AML-193 (cell line): ENCODE data around the gene ADCY2.

Experiments
- DNase-seq, 2 experiments: peaks; one replicate each; lab custom pipeline; 2025; lab: John Stamatoyannopoulos, UW

The ADCY2 gene

DNA sequence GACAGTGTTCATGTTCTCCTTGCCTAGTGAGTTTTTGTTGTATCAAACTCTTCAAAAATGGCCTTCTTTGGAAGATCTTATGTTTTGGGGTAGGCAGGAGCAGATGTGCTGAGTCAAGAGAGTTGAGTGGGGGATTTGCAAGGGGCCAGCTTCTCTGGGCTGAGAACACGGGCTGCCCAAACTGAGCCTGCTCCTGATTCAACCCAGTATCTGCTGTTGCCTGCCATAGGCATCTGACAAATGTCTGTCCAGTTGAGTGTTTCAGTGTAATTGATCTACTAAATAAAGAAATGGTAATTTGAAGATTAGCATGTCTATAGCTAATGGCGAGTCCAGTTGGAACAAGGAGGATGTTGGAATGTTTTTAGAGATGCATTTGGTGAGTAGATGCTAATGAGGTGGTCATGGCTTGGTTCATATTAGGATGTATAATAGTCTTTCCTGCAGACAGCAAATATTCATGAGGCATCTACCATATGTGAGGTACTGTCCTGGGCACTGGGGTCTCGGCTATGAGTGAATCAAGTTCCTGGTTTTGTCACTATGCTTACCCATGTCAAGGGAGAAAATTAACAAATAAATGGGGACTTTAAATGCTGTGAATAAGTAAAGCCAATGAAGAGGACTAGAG is 119.5 kb downstream of the ADCY2 start:
- no peak for DNase-seq

DNA sequence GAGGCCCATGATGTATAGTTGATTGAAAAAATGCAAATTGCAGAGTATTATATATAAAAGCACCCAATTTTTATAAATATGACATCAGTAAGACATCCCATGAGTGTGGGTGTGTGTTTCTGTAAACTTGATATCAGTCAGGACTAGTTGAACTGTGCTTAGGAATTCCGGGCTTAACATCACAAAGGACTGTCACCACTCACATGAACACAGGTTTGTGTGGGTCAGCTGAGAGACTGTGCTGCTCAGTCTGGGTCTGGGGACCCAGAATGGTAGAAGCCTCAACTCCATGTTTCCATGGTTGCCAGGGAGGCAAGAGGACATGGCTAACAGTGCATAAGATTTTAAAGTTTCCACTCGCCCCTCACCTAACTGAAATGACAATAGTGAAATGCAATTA is 120.3 kb downstream of the ADCY2 start:
- no peak for DNase-seq

DNA sequence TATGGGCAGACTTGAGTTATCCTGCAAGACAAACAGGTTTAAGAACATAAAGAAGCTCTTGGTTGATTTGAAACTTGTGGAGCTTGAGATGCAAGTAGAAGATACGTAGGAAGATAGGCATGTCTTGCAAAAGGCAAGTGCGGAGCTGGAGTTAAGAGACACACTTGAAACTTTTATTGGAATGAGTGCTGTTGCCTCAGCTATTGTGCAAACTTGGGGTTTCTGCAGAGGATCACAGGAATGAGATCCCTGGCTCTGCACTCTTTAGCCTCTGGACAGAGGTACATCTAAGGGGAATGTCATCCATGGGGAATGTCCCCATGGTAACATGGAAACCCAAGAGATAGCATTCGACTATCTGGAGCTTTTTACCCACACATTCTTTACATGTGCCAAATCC is 121.1 kb downstream of the ADCY2 start:
- no peak for DNase-seq

DNA sequence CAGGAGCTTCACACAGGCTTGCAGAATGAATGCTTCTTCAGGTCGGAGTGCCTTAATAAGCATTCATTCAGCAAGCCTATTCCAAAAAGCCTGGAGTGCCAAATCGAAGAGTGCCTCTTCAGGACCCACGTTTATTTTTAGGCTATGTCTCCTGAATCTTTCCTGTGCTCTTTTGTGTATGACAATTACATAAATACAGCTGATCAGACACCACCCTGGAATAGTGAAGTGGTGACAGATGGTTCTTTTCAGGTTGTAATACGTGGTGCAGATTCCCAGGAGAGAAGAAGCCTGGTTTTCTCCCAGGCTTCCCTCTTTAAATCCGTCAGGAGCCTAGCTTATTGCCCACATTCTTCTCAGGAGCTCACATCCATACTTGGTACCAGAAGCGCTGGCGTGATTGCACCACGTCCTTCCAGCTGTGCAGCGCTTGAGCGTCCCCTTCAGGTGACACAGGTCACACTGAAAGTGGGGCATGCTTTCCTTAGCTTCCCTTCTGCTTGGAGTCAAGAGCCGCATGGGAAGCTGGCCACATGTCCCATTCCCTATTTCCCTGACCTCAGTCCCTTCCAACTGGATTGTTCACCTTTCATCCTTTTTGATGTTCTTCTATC is 123.1 kb downstream of the ADCY2 start:
- DNase-seq, result no peak

DNA sequence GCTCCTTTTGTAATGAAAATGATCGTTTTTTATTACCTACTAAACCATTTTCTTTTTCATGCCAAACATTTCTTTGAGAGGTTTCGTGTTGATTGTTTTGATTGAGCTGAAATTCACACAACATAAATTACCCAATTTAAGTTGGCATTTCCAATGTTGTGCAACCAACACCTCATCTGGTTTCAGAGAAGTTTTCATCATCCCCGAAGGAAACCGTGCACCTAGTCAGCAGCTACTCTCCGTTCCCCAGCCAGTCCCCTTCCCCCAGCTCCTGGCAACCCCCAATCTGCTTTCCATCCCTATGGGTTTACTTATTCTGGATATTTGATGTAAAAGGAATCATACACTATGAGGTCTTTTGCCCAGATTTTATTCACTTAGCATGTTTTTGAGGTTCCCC is 123.6 kb downstream of the ADCY2 start:
- DNase-seq, result no peak

DNA sequence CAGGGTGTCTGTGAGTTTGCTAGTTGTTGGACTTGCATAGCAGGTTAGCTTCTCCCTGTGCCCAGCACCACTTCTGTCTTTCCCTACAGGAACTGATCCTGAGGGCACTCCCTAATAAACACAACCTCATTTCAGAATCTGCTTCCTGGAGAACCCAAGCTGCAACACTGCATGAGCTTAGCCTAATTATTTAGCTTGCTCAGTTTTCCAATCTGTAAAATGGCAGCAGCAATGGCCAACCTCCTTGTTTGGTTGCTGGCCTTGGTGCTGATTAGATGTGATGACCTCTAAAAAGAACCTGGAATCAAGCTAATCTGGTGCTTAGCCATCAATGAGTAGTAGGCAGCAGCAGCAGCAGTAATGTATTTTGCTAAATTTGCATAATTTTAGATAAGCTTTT is 133.9 kb downstream of the ADCY2 start:
- DNase-seq, result no peak

DNA sequence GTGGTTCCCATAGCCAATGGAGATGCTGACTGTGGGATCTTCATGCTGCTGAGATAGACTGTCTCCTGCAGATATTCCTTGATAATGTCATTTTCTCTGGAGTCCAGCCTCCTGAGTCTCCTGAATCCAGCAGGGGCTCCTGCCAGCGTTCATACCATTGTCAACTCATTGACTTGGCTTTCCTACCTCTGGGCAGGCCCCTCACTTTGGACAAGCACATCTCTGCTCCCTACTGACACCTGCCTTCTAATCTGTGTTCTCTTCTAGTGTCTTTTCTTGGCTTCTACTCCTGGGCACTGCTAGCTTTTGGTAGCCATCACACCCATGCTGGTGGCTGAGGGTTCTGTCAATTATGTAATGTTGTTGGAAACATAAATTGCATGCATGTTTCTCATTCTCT is 138.0 kb downstream of the ADCY2 start:
- no peak for DNase-seq

DNA sequence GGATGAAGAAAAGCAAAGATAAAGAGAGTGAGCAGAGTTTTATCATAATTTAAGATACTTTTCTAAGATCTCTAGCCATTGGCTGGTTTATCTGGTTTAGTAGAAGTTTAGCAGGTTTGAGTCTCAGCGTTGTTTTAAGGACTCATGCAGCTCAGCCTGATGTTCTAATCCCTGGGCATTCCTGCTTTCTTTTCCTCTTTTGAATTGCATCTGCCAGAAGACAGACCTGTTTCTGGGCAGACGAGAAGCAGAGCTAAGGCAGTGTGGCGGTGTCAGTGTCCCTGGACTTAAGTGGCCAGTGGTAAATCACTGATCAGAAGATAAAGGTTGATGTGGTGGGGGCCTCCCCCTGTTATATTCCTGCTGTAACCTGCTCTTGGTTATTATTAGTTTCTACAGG is 138.6 kb downstream of the ADCY2 start:
- no peak for DNase-seq

DNA sequence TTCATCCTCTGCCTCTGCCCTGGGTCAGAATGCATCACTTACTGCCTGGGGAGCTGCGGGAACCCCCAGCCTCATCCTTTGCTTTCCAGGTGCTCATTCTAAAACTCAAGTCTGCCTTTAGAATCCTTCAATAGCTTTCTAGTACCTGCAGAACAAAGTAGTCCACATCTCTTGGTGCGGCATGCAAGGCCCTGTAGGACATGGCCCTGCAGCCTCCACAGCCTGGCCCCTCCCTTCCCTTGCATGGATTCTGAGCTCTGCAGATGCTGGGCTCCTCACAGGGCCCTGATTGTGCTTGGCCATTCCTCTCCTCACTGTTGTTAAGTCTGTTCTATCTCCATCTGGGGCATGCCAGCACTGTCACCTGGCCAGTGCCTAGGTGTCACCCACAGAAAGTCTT is 141.6 kb downstream of the ADCY2 start:
- no peak for DNase-seq

DNA sequence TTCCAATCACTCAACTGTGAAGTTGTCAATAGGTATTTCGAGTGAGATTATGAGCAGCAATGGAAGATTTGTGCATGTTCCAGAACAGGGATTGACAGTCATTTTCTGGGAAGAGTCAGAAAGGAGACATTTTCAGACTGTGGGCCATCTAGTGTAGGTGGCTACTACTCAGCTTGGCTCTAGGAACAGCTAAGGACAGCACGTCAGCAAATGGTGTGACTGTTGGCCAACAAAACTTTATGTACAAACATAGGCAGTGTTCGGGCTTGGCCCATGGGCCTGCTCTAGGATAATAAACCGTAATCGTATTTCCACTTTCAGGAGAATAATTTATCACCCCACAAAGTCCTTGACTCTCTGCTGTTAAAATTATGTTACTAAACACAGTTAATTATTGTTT is 143.6 kb downstream of the ADCY2 start:
- no peak for DNase-seq

DNA sequence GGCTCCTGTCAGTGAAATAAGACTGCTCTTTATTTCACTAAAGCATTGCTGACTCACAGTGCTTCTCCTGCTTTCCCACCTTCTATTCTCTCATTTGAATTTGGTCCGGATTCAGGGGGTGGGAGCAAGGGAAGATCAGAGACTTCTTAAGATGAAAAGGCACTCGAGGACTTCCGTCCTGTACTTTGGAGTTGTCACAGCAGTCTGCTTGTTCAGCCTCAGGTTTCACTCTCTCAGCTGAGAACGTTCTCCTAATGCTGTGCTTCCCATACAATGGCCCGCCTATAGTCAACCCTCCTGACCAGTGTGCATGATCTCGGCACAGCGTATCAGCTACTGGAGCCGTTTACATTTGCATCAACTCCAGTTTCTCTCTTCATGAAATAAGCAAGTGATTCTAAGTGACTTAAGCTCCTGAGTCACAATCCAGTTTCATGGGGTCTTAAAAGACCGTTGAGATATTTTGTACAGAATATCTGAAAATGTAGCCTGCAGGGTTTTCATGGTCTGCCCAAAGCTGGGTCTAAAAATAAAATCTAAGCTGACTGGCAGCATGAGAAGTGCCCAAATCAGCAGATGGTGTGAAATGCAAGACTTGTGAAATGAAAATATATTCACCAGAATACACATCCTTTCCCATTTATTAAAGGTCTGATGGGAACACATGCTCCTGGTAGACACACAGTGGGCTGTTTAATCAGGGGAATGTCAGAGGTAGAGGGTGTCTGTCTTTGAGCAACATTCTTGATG is 145.0 kb downstream of the ADCY2 start:
- DNase-seq, result no peak

DNA sequence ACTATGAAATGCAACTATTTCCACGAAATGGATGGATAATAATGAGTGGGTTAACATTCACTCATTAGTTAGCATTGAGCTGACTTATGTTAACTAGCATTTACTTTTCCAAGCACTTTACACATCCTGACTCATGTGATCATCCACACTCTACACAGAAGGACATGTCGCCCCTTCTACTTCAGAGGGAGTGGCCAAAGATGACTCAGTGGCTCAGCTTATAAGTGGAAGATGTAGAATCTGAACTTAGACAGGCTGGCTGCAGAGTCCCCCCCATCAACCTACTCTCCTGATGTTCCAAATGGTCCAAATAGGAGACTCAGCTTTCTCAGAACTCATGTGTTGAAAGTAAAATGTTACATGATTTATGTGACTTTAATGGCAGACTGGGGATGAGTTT is 146.0 kb downstream of the ADCY2 start:
- DNase-seq, result no peak

DNA sequence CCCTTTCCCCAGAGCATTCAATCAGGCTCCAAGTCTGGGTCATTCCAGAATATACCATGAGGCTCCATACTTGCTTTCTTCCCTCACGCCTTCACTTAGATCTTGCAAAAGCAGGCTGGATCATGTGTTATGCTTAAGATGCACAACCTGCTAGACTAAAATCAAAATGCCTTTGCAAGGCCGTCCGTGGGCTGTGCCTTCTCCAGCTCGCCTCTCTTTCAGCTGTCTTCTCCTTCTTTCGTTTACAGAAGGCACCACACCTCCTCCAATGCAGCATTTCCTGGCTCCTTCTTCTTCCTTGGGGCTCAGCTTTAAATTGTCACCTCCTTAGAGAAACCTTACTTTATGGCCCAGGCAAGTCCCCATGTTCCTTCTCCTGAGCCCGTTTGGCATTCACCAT is 150.6 kb downstream of the ADCY2 start:
- DNase-seq, result no peak

DNA sequence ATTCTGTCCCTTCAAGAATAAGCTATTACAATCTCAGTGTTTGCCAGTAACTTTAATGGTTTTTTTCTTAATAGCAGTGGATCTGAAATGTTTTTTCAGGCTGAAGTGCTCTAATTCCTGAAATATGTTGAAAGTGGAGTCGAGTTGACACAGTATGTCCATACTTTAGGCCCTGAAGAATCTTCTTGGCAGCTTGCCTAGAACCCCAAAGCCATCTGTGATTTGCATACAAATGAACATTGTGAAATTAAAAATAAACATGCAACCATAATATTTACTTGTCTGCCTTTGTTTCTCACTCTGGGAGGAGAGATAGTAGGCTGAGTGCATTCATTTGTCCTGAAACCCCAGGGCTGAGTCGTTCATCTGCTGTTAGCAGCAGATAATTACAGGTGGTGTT is 152.7 kb downstream of the ADCY2 start:
- no peak for DNase-seq

DNA sequence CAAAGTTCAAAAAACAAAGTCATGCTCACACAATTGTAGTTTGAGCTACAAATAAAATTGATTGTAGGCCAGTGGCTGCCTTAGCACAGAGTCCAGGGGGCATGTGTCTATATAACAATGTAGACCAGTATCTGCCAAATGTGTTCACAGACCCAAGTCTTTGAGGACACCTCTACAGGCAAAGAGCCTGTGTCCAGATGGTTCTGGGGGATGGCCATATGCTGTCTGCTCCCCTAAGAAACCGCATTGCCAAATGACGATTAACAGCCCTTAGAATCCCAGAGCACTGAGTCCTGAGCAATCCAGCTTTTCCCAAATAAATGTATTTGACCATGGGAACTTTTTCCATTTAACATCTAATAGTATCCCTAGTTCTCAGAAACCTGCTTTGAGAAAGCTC is 169.6 kb downstream of the ADCY2 start:
- no peak for DNase-seq

DNA sequence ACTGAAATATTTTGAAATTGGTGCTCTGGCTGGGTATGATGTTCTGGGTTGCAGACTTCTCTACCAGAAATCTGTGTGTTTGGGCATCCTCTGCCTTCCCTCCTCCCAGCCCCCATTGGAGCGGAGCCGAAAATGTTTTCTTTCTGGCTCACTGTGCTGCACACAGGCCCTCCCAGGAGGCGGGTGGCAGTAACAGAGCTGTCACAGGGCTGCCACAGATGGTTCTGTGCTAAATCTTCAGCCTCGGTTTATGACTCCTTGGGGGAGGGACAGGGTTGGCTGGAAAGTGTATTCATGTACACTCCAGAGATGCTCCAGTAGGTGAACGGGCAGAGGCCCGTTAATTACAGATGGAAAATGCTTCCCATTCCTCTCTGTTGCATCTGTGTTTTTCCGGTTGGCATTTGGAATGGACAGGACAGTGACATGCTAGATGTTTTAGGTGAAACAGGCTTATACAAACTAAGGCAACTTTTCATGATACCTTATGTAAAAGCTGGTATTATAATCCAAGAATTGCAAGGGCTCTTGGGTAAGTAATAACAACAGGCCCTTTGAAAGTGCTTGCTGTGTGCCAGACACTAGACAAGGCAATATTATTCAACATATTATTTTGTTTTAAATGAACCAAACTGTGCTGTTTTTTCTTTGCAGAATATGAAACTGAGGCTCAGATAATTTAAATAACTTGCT is 180.2 kb downstream of the ADCY2 start:
- no peak for DNase-seq

DNA sequence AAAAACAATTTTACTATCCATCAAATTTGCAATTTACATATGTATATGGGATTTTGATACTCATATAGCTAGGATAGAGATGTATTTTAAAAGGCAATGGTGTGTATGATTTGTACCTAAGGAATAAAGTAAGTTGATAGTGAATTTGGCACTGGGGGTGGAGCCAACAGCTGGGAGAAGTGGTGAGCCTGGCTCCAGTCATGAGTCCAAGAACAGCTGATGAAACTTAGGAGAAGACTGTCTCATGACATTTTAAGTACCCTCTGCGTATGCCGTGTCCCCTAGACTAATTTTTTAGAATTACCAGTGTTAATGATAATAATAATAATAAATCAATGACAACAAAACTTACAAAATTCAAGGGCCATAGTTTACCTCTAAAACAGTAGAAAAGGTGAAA is 181.4 kb downstream of the ADCY2 start:
- no peak for DNase-seq

DNA sequence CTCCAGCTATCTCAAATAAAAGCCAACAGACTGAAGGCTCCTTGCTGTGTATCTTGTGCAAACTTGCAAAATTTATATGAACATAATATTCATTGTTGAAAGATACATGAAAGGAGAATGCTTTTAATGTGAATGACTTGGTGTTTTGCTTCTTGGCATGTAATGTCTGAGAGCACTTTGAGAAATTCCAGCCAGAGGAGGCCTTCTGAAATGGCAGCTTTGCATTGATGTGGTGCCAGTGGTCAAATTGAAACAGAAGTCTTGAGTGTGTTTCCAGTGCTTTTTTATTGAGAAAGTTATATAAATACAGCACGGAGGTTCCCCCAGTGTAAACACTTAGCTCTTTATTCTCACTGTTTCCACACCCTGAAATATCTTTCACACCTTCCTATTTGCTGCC is 182.1 kb downstream of the ADCY2 start:
- DNase-seq, result no peak

DNA sequence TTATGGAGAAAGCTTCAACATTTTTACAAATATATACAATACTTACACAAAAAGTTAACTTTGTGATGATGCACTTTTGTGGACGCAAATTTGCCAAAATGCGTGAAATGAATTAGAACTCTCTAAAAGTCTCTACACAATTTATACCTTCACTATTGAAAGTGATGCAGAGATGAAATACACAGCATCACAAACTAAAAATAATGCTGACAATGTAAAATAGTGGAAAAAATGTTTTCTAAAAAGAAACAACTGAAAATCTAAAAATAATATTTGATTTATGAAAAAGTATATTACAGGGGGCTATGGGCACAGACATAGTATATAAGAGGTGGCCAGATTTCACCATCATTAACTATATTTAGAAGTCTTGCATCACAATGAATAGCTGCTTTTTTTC is 188.8 kb downstream of the ADCY2 start:
- DNase-seq, result no peak

DNA sequence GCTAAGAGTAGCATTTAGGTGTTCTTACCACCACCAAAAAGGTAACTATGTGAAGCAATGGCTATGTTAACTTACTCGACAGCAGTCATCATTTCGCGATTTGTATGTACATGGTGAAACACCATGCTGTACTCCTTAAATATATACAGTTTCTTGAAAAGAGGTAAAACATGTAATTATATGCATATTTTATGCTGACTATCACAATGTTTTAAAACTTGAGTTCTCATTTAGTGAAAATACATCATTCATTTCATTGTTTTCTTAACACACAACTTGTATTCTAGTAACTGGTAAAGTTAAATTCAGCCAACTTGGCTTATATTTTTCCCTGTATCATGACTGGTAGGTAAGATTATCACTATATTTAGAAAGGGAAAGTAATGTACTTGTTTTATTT is 189.9 kb downstream of the ADCY2 start:
- no peak for DNase-seq

DNA sequence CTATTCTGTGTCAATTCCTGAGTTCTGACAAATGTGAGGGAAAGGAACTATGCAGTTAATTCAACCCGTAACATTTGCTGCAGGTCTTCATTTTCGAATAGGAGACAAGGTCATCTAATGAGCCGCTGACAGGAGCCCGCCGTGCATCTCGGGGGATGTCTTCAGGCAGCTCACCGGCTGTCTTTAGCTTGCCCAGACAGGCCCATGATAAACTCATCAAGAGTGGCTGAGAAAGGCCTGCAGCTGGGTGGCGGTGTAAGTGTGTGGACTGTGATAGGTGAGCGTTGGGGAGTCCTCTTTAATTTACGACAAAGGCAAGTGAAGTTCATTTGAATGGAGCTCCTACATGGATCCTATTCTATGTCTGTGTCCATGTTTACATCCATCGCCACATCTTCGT is 190.5 kb downstream of the ADCY2 start:
- DNase-seq, result no peak

DNA sequence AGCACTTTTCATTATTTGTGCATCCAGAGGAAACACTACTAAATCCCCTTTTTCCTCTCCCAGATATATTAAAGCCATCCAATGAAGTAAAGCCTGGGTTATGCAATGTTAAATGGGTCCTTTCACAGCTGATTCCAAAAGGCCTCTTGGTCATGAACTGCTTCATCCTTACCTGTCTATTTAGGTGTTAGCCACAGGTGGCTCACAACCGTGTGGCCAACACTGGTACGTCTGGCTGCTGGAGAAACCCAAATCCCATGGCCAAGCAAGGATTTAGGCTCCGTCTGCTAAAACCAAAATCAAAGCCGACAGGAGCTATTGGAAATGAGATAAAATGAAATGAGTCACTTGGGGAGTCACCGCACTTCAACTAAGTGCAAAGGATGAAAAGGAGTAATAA is 193.9 kb downstream of the ADCY2 start:
- no peak for DNase-seq

DNA sequence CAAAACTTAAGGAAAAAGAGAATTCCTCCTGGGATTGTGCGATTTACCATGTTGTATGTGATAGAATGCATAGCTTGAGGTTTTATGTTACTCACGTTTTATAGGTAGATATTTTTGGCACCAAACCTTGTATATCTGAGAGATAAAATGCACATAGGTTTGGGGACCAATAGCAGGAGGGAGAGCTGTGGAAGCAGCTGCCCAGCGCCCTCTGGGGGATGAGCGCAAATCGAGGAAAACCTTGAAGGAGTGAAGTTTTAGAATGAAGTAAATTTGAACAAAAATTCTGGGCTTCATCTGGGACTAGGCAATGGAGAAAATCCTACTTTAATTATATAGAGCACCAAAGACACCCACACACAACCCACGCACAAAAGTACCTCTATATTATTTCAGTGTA is 197.0 kb downstream of the ADCY2 start:
- DNase-seq, result peak in 1 of 2 experiments; percentile 14
